ENCODE measurements around the gene MRC2.
A peak's percentile ranks its signal among the peaks of the same experiment; 100 is the strongest.

Gene MRC2

GRCh38 chr17:62621223-62621622 lies 6.2 kb upstream of the MRC2 start:
- DNase-seq (ENCODE audit: low spot score in 2 of 2) (no peak), ATAC-seq (ENCODE audit: low read depth) (no peak)
- Mint-ChIP-seq H3K27me3 (no peaks in the 10 kb centered on the region), H3K9me3 (no peaks in the 10 kb centered on the region), H3K4me3 (no peak overlapping the region), H3K27ac (no peak overlapping the region), H3K36me3 (no peaks in the 10 kb centered on the region), H3K4me1 (no peaks in the 10 kb centered on the region)

DNA sequence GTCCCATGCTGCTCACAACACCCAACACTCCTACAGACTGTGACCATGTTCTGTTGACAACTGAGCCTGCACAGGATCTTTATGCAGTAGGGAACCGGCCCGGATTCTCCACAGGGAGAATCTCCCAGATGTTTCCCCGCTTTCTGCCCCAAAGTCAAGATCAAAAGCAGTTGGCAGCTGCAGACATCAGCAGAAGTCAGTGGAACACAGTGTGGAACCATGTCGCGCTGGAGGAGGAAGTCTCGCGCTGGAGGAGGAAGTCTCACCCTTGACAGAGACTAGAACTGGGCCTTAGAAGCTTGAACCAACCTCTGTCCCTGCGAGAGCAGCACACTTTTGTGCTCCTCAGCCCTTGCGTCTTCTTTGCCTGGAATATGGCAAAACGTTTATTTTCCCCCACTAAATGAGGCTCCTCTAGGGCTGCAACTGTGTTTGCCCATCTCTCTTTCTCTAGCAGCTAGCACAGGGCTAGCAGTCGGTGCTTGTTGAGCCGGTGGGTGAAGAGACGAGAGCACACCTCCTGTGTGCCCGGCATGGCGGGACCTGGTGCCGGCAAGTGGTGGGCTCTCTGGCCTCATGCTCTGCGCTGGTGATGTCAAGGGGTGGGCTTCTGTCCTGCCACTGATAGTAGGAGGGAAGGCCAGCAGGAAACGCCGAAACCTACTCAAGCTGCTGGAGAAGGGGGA lies 2.1 kb upstream of the MRC2 start:
- H3K9me3 Mint-ChIP-seq: no peaks in the 10 kb centered on the region
- peaks cover 7% of the 10 kb centered on the region for H3K27me3 Mint-ChIP-seq
- DNase-seq (ENCODE audit: low spot score in 2 of 2) (no peak), ATAC-seq (ENCODE audit: low read depth) (no peak)
- H3K4me1 Mint-ChIP-seq: peaks cover 8% of the 10 kb centered on the region
- H3K27ac Mint-ChIP-seq: no peak overlapping the region
- H3K36me3 Mint-ChIP-seq: no peaks in the 10 kb centered on the region
- H3K4me3 Mint-ChIP-seq: peak overlapping the region; percentile 8

GRCh38 chr17:62625870-62626200 lies 1.6 kb upstream of the MRC2 start:
- DNase-seq (ENCODE audit: low spot score in 2 of 2): no peak
- Mint-ChIP-seq H3K27ac (no peak overlapping the region), H3K9me3 (no peaks in the 10 kb centered on the region), H3K4me1 (peaks cover 8% of the 10 kb centered on the region), H3K36me3 (no peaks in the 10 kb centered on the region), H3K27me3 (peaks cover 8% of the 10 kb centered on the region), H3K4me3 (peak overlapping the region; percentile 8)
- ATAC-seq (ENCODE audit: low read depth): no peak

DNA sequence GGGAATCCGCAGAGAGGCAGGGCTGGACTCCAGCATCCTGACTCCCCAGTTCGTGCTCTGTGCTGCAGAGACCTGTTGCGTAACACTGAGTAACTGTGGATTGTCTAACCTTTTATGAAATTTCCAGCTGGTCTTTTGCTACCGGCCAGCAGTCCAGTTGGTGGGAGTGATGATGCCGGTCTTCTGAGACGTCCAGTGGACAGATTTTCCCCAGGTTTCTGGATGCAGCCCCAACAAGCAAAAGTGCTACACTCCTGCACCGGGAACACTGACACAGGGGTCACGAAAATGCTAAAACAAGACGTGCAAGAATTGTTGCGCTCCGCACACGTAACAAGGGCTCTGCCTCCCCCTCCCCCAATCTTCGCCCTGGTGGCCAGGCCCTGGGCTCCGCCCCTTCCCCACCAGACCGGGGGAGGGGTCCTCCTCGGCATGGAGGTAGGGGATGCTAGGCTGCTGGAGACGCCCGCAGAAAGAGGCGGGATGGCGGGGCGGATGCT lies 701 bp upstream of the MRC2 start:
- H3K4me3 Mint-ChIP-seq: peak overlapping the region; percentile 58
- ATAC-seq (ENCODE audit: low read depth): no peak
- peaks cover 8% of the 10 kb centered on the region for H3K27me3 Mint-ChIP-seq
- H3K9me3 Mint-ChIP-seq: no peaks in the 10 kb centered on the region
- peaks cover 8% of the 10 kb centered on the region for H3K4me1 Mint-ChIP-seq
- no peak for DNase-seq (ENCODE audit: low spot score in 2 of 2)
- no peak overlapping the region for H3K27ac Mint-ChIP-seq
- no peaks in the 10 kb centered on the region for H3K36me3 Mint-ChIP-seq

DNA sequence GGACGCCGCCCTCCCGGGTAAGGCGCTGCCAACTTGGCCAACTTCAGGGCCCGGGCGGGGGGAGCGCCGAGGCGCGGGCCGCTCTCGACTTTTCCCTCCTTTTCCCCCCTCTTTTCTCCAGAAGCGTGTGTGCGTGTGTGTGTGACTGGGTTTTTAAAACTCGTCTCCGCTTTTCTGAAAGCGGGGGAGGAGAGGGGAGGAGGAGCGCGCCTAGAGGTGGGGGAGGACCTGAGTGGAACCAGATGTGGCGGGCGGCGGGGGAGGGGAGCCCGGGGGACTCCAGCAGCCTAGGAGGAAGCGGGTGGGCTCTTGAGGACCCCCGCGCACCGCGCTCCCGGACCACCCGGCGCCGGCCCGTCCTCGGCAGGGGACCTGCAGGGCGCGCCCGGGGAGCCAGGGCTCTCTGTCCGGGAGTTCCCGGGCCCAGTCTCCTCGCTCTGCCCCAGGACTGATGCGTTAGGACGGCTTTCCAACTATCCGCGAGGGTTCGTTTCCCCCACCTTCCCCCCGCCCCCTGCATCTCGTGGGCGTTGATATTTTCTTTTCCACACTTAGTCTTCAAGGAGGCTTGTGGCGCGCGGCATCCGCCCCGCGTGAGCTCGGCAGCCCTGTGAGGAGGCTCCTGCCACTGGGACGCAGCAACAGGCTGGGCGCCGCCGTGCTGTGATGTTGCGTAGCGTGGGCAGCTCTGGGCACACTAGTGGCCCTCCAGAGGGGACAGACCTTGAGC lies 599 bp downstream of the MRC2 start:
- H3K4me3 Mint-ChIP-seq: peak overlapping the region; percentile 76
- no peaks in the 10 kb centered on the region for H3K9me3 Mint-ChIP-seq
- peaks cover 8% of the 10 kb centered on the region for H3K4me1 Mint-ChIP-seq
- ATAC-seq (ENCODE audit: low read depth): no peak
- DNase-seq (ENCODE audit: low spot score in 2 of 2): no peak
- H3K27ac Mint-ChIP-seq: no peak overlapping the region
- no peaks in the 10 kb centered on the region for H3K36me3 Mint-ChIP-seq
- peaks cover 13% of the 10 kb centered on the region for H3K27me3 Mint-ChIP-seq

- Mint-ChIP-seq H3K9me3 (no peaks in the 10 kb centered on the region), H3K27ac (no peak overlapping the region), H3K4me3 (no peak overlapping the region), H3K4me1 (peaks cover 8% of the 10 kb centered on the region), H3K27me3 (peaks cover 13% of the 10 kb centered on the region), H3K36me3 (no peaks in the 10 kb centered on the region)
- ATAC-seq (ENCODE audit: low read depth): no peak
- DNase-seq (ENCODE audit: low spot score in 2 of 2): no peak
Observed at GRCh38 chr17:62628831-62629555, 1.5 kb downstream of the MRC2 start.

GRCh38 chr17:62629556-62630364 lies 2.3 kb downstream of the MRC2 start:
- H3K4me3 Mint-ChIP-seq: no peak overlapping the region
- no peak overlapping the region for H3K27ac Mint-ChIP-seq
- DNase-seq (ENCODE audit: low spot score in 2 of 2) (no peak), ATAC-seq (ENCODE audit: low read depth) (no peak)
- H3K27me3 Mint-ChIP-seq: peaks cover 13% of the 10 kb centered on the region
- no peaks in the 10 kb centered on the region for H3K9me3 Mint-ChIP-seq
- H3K36me3 Mint-ChIP-seq: no peaks in the 10 kb centered on the region
- peaks cover 8% of the 10 kb centered on the region for H3K4me1 Mint-ChIP-seq

DNA sequence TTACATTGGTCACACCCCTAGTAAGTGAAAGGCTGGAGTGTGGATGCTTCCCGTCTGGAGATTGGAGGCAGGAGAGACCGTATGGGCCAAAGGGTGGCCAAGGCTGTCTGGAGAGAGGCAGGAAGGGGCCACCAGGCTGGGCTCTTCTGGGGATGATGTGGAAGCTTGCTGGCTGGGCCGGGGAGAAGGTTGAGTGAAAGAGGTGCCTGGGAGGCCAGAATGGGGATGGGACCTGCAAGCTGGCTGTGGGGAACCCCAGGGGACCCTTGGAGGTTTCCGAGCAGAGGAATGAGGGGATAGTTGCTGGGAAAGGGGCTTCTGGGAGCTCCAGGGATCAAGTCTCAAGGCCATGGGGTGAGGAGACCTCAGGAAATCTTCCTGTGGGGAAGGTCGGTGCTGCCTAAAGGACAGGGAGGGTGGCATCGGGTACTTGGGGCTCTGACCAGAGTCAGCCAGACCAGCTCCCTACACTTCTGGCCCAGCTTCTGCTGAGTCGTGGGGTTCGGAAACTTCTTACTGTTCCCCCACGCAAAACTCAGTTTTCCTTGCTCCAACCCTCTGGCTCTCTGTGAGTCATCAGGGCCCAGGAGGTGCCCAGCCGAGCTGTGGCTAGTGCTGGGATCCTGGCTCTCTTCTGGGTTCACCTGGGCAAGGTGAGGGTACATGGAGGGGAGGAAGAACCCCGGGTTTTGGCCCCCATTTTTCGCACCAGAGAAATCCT lies 3.1 kb downstream of the MRC2 start:
- Mint-ChIP-seq H3K4me1 (peaks cover 8% of the 10 kb centered on the region), H3K27me3 (peaks cover 13% of the 10 kb centered on the region), H3K27ac (no peak overlapping the region), H3K4me3 (no peak overlapping the region), H3K9me3 (no peaks in the 10 kb centered on the region), H3K36me3 (no peaks in the 10 kb centered on the region)
- no peak for DNase-seq (ENCODE audit: low spot score in 2 of 2)
- ATAC-seq (ENCODE audit: low read depth): no peak

GRCh38 chr17:62631086-62631935 lies 3.8 kb downstream of the MRC2 start:
- H3K27ac Mint-ChIP-seq: no peak overlapping the region

DNA sequence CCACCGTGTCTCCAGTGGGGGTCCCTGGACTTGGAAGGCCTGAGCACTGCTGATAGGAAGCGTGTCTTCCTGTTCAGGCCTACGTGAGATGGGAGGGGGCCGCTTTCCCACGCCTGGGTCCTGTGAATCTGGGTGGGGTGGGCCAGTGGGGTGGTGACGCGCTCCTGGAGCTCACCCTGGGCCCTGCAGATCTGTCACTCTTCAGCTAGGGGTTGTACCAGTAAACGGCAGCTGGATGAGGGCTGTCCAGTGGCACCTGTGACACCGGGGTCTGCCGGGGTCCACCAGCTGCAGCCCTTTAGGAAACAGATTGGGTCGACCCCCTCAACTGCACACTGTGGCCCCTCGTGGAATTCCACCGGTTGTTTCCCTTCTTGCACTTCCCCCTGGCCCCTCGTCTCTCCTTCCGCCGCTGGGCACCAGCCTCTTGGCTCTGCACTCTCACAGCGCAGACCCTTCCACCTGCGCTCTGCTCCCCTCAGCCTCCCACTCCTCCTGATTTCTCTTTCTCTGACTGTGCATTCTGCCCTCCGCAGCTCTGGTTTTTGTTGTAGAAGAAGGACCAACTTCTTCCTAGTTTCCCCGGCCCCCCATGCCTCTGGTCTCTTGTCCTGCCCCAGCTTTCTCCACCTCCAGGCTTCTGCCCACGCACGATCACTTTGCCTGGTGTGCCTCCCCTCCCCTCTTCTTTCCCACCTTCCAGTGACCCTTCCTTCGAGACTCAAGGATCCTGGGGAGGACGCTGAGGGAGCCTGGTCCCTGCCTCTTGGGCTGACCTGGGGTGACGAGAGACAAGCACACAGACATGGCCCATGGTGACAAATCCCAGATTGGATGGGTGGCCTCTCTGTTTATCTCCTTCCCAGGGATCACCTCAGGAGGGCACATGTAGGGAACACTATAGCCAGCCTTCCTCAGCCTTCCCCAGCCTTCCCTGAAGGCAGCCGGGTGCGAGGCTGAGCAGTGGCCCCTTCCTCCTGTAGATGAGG lies 4.8 kb downstream of the MRC2 start:
- no peak overlapping the region for H3K4me3 Mint-ChIP-seq
- H3K9me3 Mint-ChIP-seq: no peaks in the 10 kb centered on the region
- H3K27ac Mint-ChIP-seq: no peak overlapping the region
- ATAC-seq (ENCODE audit: low read depth): no peak
- no peak for DNase-seq (ENCODE audit: low spot score in 2 of 2)
- peaks cover 13% of the 10 kb centered on the region for H3K27me3 Mint-ChIP-seq
- no peaks in the 10 kb centered on the region for H3K36me3 Mint-ChIP-seq
- peaks cover 6% of the 10 kb centered on the region for H3K4me1 Mint-ChIP-seq

More at GRCh38 chr17:62631086-62631935, 3.8 kb downstream of the MRC2 start:
- Mint-ChIP-seq H3K4me3 (no peak overlapping the region), H3K27me3 (peaks cover 13% of the 10 kb centered on the region), H3K9me3 (no peaks in the 10 kb centered on the region), H3K4me1 (peaks cover 8% of the 10 kb centered on the region), H3K36me3 (no peaks in the 10 kb centered on the region)
- ATAC-seq (ENCODE audit: low read depth) (no peak), DNase-seq (ENCODE audit: low spot score in 2 of 2) (no peak)

DNA sequence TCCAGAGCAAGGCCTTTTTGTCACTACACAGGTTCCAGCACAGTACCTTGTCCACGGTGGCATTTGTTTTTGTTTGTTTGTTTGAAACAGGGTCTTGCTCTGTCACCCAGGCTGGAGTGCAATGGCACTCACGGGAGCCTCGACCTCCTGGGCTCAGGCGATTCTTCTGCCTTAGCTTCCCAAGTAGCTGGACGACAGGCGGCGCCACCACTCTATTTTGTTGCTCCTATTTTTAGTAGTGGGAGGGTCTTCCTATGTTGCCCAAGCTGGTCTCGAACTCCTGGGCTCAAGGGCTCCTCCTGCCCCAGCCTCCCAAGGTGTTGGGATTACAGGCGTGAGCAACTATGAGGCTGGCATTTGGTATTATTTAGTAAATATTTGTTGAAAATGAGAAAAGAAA lies 10.3 kb downstream of the MRC2 start:
- no peaks in the 10 kb centered on the region for H3K36me3 Mint-ChIP-seq
- H3K4me3 Mint-ChIP-seq: no peak overlapping the region
- ATAC-seq (ENCODE audit: low read depth): no peak
- no peaks in the 10 kb centered on the region for H3K9me3 Mint-ChIP-seq
- no peaks in the 10 kb centered on the region for H3K4me1 Mint-ChIP-seq
- no peaks in the 10 kb centered on the region for H3K27me3 Mint-ChIP-seq
- DNase-seq (ENCODE audit: low spot score in 2 of 2): no peak
- H3K27ac Mint-ChIP-seq: no peak overlapping the region

- no peak overlapping the region for H3K27ac Mint-ChIP-seq
- H3K36me3 Mint-ChIP-seq: no peaks in the 10 kb centered on the region
- H3K4me1 Mint-ChIP-seq: no peaks in the 10 kb centered on the region
- no peak overlapping the region for H3K4me3 Mint-ChIP-seq
- DNase-seq (ENCODE audit: low spot score in 2 of 2) (no peak), ATAC-seq (ENCODE audit: low read depth) (no peak)
- H3K27me3 Mint-ChIP-seq: no peaks in the 10 kb centered on the region
- H3K9me3 Mint-ChIP-seq: no peaks in the 10 kb centered on the region
Observed at GRCh38 chr17:62641153-62641552, 13.7 kb downstream of the MRC2 start.
